Hematopoietic multipotent progenitor cell (in vitro differentiated cells): ENCODE results near the gene MAPK7. TPM values are rescaled to one million over a fixed set of nuclear protein-coding genes. Genes with fewer than 3 reads are reported as not detected.

Source experiments
- DNase-seq, 3 donors: peaks; one replicate each; pipeline ENCODE4 v3.0.0-alpha.2; 2011 to 2015; ENCODE audit warnings: low read depth in 2 of 3, low spot score in 2 of 3
- total RNA-seq: library from RNA; depleted of rRNA; stranded (reverse); fragments of >200 nt; gene quantifications from one replicate; pipeline ENCODE4 v1.2.3, GENCODE V29; 2012

Gene MAPK7
- total RNA-seq, 1 donor = 13.7 TPM

- DNase-seq = peak; percentile 88 to 98 (median 92)
Measured at GRCh38 chr17:19362277-19363113, 15.8 kb upstream of the MAPK7 start, which contains the start of gene B9D1. B9D1 (minus strand) TSS chr17:19362723; CDS start chr17:19362569, 154 bp downstream.

DNA sequence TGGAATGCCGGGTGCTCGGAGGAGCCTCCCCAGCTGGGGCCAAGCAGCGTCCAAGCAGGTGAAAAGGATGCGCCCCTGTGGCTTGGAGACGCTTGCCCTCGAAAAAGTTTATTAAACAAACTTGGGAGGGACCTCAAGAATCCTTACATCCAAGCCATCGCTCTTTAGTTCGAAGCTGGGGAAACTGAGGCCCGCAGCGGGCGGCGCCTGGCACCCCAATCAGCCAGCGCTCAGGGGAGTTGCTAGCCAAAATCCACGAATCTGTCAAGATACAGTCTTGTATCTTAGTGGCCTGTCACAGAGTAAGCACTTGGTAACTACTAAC is 15.2 kb upstream of the MAPK7 start:
- no peak for DNase-seq

DNA sequence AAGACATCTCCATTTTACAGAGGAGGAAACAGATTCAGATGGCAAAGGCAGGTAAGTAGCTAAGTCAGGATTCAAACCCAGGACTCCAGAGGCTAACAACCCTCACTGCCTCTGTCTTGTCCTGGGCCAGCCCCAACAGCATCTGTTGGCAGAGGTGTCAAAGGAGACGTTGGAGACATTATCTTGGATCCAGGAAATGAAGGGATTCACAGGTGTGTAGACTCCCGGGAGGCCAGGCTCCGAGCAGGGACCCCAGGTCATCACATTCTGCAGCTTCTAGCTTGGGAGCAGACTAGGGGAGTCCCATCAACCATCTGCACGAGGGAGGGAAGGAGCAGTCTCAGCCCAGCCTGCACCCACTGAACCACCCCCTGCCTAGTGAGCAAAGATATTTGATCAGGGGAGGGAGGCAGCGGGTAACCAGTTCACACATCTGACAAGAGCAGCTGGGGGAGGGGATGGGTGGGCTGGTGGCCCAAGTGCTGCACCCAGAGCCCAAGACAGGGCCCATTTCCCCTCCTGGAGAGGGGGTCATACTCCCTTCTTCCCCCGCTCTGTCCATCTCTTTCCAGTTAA is 14.8 kb upstream of the MAPK7 start:
- no peak for DNase-seq

GRCh38 chr17:19364699-19365498 is 13.4 kb upstream of the MAPK7 start:
- DNase-seq = no peak

GRCh38 chr17:19365499-19365817 is 12.8 kb upstream of the MAPK7 start:
- DNase-seq = no peak

GRCh38 chr17:19365833-19366636 is 12.3 kb upstream of the MAPK7 start:
- DNase-seq = no peak

DNA sequence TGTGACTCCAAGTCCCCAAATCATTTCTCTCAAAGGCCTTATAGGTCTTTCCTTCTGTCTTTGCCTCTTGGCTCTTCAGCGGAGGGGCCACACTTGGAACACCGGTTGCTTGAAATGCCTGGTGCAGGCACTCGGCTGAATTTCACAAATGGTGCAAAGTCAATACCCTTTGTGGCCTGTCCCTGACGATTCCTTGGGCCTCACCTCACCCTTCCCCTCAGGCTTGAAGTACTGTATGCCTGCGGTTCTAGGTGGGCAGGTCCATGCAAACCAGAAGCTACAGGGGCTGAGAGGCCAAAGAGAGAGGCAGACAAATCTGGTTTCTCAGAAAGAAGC is 11.7 kb upstream of the MAPK7 start:
- no peak for DNase-seq

- no peak for DNase-seq
Measured at GRCh38 chr17:19368229-19368628, 10.1 kb upstream of the MAPK7 start.

GRCh38 chr17:19369107-19369778 is 9.1 kb upstream of the MAPK7 start:
- DNase-seq = no peak

DNA sequence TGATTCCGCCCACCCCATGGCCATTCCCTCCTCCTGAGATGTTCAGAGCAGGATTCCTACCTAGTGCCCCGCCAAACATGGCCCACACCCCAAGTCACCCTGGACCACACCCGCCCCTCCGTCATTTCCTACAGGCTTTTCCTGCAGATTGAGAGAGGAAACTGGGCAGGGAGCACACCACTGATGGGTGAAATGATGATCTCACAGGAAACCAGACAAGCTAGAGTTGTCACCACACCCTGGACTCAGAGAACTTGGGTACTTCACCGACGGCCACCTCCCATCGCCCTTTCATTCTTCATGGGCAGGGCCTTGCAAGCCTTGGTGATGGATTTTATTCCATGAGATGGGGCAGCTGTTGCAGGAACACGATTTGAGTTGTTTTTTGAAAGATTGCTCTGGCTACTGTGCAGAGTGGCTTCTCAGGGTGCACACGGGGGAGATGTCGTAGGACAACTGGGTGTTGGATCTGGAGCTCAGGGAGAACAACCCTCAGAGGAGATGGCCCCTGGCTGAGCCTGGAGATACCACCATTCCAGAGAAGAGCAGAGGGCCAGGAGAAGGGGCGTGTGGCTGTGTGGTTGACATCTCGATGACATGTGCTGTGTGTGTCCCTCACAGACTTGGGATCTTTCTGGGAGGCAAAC is 8.3 kb upstream of the MAPK7 start:
- peak in 2 of 3 donors; percentile 37 to 43 for DNase-seq

DNA sequence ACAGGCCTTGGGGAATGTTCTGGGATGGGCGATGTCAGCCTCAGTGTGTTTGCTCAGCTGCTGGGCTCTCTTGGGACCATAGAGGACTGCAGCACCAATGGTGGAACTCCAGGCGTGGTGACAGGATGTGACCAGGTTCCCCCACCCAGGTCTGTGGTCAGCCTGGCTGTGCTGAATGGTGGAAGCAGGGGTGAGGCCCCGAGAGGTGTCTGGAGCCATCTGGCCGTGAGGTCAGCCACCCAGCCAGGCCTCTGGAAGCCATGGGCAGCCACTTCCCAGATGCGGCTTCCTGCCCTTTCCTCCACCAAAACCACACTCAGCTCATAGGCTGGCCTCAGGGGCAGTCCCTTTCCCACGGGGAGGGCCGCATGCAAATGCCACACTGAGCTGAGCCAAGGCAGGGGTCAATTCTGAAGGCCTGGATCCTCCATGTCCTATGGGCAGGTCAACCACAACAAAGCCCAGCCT is 7.8 kb upstream of the MAPK7 start:
- peak in 1 of 3 donors; percentile 45 for DNase-seq

DNA sequence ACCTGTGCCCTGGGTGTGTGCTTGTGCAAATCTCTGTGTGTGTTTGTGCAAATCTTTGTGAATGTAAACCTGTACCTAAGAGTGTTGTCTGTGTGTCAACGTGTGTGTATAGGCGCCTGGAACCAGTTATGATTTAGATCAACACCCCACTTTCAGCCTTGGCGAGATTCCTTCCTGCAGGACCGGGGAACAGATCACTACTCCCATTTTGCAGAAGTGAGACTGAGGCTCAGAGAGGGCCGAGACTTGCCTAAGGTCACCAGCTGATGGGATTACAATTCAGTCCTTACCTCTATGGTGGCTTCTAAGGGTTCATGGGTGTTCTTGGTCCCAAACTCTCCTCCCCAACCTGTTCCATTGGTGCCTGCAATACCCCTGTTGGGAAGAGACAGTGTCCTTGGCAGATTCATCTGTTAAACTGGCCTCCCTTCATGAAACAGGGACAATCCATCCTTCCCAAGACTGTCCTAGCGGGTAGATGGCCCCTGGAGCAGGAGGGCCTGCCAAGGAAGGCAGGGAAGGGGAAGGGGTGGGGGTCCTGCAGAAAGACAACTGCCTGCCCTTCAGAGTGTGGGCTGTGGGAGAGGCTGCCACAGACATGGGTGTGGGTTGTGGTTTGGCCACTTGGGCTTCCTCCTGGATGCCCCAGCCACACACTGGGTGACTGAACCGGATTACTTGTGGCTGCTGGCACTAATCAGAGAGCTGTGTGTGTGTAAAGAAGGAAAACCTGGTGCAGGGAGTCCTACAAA is 6.9 kb upstream of the MAPK7 start:
- peak in 2 of 3 donors; percentile 55 to 75 for DNase-seq

GRCh38 chr17:19372011-19372370 is 6.3 kb upstream of the MAPK7 start:
- no peak for DNase-seq

DNA sequence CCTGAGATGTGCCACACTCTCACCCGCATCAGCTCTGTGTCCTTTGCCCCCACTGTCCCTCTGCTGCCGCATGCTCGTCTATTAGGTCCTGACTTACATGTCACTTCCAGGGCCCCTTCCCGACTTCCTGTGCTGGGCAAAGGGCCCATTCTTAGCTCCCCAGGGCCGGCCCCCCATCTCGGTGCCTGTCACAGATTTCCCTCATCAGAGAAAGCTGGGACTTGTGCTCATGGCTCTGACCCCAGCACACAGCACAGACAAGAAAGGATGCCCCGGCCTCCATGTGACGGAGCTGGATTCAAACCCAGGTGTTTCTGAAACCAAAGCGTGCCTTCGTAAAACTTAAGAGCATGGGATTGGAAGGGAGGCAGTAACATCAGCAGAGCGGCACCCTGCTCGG is 5.9 kb upstream of the MAPK7 start:
- no peak for DNase-seq

DNA sequence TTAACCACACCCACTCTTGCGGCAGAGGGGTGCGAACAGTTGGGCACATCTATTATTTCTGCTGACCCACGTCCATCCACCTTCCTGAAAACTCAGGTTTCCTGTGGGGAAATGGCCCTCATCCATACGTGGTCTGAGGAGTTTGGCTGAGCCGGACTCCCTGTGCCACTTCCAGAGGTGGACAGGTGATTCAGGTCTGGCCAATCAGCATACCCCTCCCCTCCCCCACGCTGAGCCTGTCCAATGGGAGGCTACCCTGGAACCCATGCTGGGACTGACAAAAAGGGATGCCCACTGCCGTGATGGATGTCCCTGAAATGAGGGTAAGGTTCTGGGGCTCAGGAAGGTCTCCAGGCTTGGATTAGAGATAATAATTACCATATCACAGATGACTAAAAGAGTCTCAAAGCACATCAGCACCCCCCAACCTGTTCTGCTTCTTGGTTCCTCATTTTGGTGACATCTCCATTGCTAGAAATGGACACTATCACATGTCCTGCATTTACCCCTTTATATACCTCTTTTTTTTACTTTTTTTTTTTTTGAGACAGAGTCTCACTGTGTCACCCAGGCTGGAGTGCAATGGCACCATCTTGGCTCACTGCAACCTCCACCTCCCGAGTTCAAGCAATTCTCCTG is 5.3 kb upstream of the MAPK7 start:
- DNase-seq = peak in 1 of 3 donors; percentile 51

DNA sequence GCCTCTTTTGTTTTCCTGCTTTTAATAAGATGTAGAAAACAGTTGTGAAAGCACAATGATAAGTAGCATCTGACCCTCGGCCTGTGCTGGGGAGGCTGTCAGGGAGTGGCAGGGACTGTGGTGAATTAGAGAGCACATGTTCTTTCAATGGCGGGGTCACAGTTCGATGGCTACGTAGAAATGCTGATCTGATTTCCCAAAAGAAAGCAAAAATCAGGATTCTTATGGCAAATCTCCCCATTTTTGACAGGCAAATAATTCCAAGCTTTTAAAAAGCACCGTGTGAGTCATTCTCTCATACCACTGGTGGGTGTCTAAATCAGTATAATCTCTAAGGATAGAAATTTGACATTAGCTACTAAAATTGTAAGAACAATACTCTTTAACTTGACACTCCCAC is 4.2 kb upstream of the MAPK7 start:
- DNase-seq = no peak

DNA sequence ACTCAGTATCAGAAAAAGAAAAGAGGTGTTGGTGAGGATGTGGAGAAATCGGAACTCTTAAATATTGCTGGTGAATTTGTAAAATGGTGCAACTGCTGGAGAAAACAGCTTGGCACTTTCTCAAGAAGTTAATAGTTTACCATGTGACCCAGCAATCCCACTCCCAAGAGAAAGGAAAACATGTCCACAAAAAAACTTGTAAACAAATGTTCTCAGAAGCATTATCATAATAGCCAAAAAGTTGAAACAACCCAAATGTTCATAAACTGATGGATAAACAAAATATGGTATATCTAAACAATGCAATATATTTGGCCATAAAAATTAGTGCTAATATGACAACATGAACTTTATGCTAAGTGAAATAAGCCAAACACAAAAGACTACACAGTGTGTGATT is 2.6 kb upstream of the MAPK7 start:
- DNase-seq = no peak

DNA sequence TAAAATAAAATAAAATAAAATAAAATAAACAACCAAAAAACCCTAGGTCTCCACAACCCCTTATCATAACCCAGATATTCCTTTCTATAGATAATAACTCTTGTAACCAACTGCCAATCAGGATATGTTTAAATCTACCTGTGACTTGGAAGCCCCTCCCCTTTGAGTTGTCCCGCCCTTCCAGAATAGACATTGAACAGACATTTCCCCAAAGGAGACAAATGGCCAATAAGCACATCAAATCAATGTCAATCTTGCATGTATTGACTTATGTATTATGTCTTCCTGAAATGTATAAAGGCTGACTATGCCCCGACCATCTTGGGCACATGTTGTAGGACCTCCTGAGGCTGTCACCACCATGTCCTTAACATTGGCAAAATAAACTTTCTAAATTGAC is 1.5 kb upstream of the MAPK7 start:
- DNase-seq = no peak
